Testis (tissue), 2 donors: ENCODE results near the gene ELMO1.

ENCODE experiments used
- POLR2A ChIP-seq: fragments of 450-650 bp; IDR thresholded peaks from one replicate; pipeline ENCODE4 v1.6.1; 2017; ENCODE audit warnings: antibody characterized with exemption, mild to moderate bottlenecking, moderate library complexity
- TF ChIP-seq, protein P1 (sequence below), 3 experiments: fragments of 450-650 bp in 2 of 3; fragments of 200-600 bp in 1 of 3; sonication (generic) in 1 of 3; IDR thresholded peaks; one replicate each; pipeline ENCODE4 v1.5.1; 2016 to 2019; ENCODE audit warnings: antibody characterized with exemption in 3 of 3, mild to moderate bottlenecking in 2 of 3, moderate library complexity in 1 of 3

DNA sequence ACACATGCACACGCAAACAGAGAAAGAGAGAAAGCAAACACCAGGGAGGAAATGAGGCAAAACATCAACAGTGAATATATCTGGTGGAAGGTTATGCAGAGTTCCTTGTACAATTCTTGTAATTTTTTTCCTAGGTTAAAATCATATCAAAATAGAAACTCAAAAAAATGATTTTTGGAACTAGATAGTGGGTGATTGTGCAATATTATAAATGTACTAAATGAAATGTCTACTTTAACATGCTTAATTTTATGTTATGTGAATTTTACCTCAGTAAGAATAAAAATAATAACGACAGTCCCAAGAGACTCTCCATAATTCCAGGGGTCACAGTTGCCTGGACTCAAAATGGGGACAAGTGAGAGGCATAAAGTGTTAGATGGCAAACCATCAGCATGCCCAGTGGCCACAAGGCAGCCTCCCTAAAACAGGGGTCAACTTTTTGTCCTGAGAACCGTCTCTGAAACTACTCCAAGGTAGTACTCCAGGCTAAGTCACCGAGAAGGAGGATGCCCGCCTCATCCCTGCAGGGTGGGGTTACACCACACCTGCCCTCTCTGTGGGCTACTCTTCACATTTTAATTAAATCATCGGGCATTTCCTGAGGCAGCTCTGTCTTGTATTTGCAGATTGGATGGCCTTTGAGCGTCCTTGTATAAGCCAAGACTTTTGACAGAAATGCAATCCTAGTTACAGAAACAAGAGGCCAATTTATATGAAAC, 267.7 kb downstream of the ELMO1 start:
- TF ChIP-seq, protein P1, sequence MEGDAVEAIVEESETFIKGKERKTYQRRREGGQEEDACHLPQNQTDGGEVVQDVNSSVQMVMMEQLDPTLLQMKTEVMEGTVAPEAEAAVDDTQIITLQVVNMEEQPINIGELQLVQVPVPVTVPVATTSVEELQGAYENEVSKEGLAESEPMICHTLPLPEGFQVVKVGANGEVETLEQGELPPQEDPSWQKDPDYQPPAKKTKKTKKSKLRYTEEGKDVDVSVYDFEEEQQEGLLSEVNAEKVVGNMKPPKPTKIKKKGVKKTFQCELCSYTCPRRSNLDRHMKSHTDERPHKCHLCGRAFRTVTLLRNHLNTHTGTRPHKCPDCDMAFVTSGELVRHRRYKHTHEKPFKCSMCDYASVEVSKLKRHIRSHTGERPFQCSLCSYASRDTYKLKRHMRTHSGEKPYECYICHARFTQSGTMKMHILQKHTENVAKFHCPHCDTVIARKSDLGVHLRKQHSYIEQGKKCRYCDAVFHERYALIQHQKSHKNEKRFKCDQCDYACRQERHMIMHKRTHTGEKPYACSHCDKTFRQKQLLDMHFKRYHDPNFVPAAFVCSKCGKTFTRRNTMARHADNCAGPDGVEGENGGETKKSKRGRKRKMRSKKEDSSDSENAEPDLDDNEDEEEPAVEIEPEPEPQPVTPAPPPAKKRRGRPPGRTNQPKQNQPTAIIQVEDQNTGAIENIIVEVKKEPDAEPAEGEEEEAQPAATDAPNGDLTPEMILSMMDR (IDR thresholded peaks at IDR 0.05): no peak
- no peak for TF ChIP-seq POLR2A
